Hematopoietic multipotent progenitor cell treated with erythropoietin and hydrocortisone succinate and interleukin-3 and kit ligand, for 15 days (in vitro differentiated cells): ENCODE measurements around the gene CD101.
A peak's percentile ranks its signal among the peaks of the same experiment; 100 is the strongest.

Experiments used
- DNase-seq: peaks from one replicate; pipeline ENCODE4 v3.0.0-alpha.2; 2015; ENCODE audit warnings: low spot score

Gene CD101

DNA sequence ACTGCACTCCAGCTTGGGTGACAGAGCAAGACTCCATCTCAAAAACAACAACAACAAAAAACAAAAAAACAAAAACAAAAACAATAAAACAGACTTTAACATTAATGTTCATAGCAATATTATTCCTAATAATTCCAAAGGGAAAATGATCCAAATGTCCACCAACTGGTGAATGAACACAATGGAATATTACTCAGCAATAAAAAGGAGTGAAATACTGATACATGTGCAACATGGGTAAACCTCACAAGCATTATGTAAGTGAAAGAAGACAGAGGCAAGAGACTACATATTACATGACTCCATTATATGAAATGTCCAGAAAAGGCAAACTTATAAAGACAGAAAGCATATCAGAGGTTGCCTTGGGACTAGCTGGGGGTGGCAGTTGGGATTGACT lies 52.5 kb downstream of the CD101 start:
- DNase-seq = no peak

DNA sequence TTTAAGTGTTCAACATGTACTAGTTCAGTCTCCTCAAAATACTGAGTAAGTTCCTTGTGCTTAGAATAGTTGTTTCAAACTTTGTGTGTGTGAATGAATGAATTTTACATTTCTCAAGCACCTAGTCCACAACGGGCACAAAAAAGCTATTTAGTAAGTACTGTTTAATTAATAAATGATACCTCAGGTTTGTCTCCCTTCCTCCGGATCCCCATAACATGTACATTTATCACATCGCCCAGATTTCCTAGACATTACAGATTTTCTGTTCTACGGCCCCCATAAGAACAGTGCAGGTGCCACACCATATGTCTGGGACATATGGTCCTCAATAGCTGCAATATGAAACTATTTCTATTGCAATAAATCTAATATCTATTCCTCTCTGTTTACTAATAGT lies 57.2 kb downstream of the CD101 start:
- no peak for DNase-seq

DNA sequence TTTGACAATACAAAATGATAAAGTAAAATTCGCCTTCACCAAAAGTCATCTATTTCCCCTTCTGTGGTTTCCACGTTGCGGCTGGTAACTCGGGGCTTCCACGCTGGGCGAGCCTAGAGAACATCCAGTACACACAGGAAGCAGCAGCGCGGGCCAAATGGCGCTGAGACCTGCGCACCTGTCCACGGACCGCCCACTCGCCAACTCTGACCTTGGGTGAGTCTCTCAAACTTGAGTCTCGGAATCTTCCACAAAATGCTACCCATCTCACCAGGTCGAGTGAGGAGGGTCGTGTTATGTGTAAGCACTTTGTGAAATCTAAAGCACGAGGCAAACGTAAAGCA lies 57.7 kb downstream of the CD101 start:
- peak; percentile 44 for DNase-seq

DNA sequence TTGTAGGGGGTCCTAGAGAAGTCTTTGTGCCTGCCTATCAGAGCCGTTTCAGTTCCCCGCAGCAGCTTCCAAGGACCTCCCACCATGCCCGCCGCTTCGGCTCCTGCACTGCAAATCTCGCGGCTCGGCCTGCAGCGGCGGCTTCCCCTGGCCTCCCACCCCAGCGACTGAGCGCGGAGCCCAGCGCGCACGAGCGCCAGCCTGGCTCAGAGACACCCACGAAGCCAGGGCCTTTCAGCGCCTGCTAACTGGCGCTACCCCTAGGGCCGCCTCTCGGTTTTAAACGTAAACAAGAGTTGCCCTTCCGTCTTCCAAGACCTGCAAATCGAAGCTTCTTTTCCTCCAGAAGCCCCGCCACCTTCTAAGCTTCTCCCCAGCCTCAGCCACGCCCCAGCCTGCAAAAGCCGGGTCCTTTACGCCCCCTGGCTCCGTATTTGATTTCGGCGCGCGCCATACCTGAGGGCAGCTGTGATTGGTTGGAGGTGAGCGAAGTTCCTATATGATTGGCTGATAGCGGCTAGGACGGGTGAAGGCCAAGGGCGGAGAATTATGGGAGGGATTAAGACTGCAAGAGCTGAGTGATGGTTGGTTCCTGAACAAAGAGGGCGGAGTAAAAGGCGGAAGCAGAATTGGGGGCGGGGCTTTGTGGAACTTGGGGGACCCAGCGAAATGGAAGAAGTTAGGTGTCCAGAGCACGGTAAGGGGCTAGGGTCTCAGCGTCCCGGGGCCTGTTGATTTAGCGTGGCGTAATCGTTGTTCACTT lies 58.3 kb downstream of the CD101 start, which contains the start of gene TTF2:
TSS of gene TTF2 (plus strand) at position 649 of the 763 bp plus-strand sequence. CDS start at position 670, 21 bp downstream.
- DNase-seq = peak; percentile 99

DNA sequence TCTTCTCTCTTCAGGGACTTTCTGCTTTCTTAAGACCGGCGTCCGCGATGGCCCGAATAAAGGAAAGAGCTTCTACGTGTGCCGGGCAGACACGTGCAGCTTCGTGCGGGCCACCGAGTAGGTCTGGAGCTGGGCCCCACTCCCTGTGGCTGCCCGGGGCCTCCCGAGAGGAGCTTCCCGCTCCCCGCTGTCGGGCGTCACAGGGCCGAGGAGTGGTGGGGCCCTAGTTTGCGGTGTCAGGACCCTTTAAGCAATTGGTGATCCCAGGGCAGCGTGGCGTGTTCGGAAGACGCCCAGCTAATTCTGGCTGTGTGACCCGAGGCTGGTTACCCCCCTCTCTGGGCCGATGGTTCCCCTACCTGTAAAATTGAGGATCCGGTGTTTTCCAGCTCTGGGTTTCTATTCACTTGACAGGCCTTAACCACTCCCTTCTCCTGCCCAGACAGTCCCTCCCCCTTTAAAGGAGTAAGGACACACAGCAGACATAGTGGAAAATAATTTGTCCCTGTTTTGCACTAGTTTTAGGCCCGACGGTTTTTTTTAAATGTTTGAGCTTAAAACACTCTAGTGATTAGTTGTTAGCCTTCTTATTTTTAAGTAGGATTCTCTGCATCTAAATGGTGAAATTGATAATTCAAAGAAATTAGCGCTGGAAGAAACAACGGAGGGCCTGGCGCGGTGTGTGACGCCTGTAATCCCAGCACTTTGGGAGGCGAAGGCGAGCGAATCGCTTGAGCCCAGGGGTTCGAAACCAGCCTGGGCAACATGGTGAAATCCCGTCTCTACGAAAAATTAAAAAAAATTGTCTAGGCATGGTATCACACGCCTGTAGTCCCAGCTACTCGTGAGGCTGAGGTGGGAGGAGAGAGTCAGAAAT lies 59.1 kb downstream of the CD101 start:
- DNase-seq = peak; percentile 47

DNA sequence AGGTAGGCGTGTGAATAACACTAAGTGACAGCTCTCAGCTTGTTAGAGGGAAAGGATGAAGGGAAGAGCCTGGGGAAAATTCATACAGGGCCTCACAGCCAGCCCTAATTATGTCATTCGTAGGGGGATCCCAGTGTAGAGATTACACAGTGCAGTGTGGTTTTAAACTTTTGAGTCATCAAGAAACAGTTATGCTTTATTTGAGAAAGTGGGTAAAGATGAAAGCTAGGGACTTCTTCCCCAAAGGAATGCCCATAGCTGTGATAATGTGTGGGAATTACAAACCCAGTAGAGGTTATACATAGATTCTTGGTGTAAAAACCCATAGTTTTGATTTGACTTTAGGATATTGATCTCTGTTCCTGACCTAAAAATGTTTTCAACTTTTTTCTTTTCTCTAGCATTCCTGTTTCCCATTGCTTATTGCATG lies 60.4 kb downstream of the CD101 start:
- no peak for DNase-seq

DNA sequence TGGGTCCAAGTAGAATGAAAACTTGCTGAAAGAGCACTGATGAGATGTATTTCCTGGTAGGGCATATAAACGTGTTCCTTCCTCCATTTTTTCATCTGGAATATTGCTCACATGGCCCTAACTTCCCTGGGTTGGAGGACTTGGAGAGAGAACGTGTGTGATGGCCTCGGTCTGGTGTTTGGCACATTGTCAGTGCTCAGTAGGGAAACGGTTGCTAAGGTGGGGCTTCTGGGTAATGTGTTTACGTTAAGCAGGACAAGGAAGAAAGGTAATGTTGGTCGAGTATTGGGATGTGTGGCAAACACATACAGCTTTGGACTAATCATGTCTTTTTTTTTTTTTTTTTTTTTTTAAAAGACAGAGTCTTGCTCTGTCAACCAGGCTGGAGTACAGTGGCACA lies 64.8 kb downstream of the CD101 start:
- DNase-seq = no peak

DNA sequence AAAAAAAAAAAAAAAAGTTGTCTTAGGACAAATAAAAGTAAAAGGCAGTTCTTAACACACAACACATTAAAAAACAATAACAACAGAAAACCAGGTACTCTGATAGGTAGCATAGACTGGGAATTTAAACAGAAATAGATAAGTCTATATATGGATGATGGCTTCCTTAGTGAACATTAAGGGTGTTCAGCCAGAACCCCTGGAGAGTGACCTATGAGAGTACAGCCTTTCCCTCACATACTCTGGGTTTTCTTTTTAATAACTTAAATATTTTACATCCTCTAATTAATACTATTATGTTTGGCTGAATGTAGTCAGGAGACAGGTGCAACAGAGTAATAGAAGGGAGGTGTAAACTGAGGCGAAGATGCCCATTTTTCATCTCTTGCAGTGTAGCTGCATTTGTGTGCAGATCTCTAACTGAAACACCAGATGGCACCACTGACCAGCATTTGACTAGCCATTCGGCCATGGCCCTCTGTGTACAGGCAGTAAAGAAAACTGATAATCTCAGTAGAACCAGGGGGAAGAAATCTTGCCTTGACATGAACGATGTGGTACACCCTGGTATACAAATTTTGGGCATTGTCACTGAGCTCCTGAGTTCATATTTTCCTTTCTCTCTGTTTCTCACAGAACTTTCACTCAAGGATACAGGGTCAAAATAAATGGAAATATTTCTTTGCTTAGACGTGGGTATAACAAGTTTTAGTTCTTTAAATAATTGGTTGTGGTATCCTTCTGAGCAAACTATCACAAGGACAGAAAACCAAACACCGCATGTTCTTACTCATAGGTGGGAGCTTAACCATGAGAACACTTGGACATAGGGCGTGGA lies 66.2 kb downstream of the CD101 start:
- DNase-seq = peak; percentile 66

DNA sequence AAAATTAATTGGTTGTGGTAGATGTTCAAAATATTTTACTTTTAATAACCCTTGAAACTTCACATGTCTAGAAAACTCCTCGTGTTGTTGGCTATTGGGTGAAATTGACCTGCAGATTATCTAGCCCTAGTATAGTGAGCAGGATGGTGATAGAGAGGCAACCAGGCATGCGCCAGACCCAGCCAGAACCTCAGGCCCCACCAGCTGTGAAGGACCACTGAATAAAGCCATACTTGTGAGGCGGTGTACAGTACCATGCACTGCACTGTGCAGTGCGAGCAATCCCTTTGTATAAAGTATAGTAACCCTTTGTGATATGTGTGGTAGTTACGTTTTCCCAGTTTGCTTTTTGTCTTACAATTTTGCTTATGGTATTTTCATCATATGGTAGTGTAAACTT lies 67.0 kb downstream of the CD101 start:
- DNase-seq = no peak

DNA sequence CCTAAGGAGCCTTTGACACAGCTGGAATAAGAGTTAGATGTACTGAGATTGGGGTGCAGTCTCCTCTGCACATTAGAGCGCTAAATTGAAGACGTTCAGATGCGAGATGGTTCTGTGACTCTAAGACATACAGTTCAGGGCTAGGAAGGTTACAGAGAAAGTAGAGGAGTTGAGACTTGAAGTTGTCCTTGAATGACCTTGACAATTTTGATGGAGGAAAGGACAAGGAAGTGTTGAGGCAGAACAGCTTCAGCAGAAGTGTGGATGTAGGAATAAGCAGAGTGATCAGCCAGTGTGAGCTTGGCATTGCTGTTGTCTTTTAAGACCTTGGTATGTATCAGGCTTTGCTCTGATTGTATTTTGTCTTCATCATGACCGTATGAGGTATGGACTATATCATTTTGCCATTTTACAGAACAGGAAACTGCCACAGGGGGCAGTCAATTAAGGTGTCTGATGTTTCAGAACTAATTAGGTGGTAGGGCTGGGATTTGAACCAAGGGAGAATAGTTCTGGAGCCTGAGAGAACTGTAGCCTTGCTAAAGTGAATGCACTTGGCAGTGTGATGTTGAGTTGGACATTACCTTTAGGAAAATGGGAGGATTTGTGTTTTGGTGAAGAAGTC lies 67.8 kb downstream of the CD101 start:
- DNase-seq = no peak

DNA sequence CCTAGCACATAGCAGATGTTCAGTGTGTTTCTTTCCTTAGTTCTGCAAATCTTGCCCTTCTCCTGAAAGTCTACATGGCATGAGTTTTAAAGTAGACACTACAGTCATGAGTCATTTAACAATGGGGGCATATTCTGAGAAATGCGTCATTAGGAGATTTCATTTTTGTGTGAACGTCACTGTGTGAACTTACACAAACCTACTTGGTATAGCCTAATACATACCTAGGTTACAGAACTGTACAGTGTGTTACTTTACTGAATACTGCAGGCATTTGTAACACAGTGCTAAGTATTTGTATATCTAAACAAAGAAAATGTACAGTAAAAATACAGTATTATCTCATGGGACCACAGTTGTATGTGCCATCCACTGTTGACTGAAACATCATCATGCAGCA lies 68.6 kb downstream of the CD101 start:
- DNase-seq = no peak

DNA sequence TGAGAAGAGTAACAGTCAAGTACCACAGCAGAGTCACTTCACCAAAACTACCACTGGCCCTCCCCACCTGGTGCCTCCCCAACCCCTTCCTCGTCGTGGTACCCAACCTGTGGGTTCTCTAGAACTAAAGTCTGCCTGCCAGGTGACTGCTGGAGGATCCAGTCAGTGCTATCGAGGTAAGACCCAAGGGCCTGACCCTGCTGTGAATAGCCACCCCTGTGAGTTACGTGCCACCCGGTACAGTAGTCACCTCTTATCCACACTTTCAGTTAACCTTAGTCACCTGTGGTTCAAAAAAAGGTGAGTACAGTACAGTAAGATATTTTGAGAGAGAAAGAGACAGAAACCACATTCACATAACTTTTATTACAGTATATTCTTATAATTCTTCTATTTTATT lies 75.1 kb downstream of the CD101 start:
- DNase-seq = no peak

DNA sequence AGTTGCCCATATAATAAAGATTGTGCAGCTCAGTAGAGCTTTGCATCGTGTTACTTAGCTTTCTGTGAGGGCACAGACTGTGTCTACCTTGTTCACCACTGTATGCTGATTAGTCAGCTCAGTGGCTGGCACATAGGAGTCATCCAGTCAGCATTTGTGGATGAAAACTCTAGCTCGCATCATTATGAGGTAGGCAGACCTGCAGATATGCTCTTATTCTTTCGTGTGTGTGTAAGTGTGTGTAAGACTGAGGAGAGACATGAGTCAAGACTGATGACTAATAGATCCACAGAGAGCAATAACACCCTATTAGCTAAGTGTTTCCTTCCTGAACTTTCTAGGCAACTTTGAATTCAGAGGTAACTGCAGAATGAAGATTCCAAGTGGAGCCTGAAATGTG lies 75.7 kb downstream of the CD101 start:
- peak; percentile 18 for DNase-seq

DNA sequence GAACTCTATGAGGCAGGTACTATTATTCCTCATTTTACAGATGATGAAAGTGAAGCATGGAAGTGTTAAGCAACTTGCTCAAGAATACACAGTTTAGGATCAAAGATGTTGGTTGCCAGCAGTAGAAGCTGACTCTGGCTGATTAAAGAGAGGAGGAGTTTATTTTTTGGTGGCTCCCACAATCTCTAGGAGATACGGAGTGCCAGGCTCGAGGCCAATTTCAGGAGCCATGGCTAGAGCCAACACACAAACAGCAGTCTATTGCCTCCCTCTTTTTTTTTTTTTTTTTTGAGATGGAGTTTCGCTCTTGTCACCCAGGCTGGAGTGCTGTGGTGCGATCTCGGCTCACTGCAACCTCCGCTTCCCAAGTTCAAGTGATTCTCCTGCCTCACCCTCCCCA lies 78.2 kb downstream of the CD101 start:
- peak; percentile 62 for DNase-seq

DNA sequence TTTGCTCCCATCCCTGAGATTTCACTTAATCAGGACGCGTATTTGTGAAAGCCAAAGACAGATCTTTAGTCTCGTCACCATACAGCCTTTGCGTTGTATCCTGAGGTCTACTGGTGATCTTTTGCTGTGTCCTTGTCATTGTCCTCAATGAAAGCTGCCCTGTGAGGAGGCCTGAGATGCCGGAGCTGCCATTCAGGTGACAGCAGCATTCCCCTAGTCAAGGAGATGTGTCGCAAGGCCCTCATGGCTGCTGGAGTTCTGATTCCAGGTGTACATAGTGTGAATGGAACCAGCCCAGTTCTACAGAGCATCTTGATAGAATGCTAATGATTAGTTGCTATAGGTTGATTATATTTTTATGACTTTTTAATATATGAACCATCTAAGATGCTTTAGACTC lies 82.7 kb downstream of the CD101 start:
- no peak for DNase-seq
